Heart left ventricle (tissue), 13 donors: ENCODE measurements around the gene KCNQ1.

ENCODE experiments used
- POLR2A ChIP-seq, 2 donors: fragments of 450-650 bp; IDR thresholded peaks; one replicate each; pipeline ENCODE4 v1.6.1; 2017; ENCODE audit warnings: antibody characterized with exemption in 2 of 2, mild to moderate bottlenecking in 2 of 2, moderate library complexity in 2 of 2
- TF ChIP-seq, protein P1 (sequence below), 12 donors: fragments of 200-600 bp; sonication (generic) in 4 of 12; IDR thresholded peaks; one replicate each; pipeline versions ENCODE4 v1.5.0 to v1.8.0; 2018 to 2022; ENCODE audit warnings: antibody characterized with exemption in 12 of 12, mild to moderate bottlenecking in 5 of 12
- donor health status: ischemic (EF 13 %, LVEDD 7.1; RV severe dilation, severe dysfunction).
- donor health status: DM: no; HTN: yes; CAD: no.
- donor health status: DM: no; HTN: no; CAD: no.
- donor health status: ischemic (EF 25% LVEDD 6.9; RV normal size, moderate dysfunction).
- donor health status: ischemic (EF 25% LVEDD 5.7; RV mildly dilated, moderate dysfunction).
- donor health status: ischemic (EF 35%, LVEDD 5.7; RV mildly dilated, moderate dysfunction).
- donor health status: nonischemic (EF 11% LVEDD 7.7; RV severe dilation, severe dysfunction).
- donor health status: DM: yes; HTN: yes; CAD: no.
- donor health status: PGD.
- donor health status: ischemic (EF 29% LVEDD 5.4; RV normal size, mild dysfunction).
- donor health status: nonischemic (EF 23%, LVEDD 6.1; RV moderate dilation, normal function).

DNA sequence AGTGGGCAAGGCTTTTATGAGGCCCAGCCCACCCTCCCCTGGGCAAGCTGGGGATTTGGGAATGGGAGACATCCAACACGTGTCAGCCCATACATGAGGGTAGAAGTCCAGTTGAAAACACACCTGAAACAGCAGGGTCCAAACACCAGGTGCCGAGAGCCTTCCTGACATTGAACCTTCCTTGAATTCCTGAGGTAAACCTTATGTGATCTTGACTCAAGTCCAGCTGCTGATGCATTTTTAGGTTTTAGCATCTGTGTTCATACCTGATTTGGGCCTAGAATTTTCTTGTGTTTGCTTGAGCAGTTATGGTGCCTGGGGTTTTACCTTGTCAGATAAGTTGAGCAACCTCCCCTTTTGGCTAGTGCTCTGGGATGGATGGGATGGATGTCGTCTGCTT is 374.5 kb downstream of the KCNQ1 start:
- TF ChIP-seq, protein P1, sequence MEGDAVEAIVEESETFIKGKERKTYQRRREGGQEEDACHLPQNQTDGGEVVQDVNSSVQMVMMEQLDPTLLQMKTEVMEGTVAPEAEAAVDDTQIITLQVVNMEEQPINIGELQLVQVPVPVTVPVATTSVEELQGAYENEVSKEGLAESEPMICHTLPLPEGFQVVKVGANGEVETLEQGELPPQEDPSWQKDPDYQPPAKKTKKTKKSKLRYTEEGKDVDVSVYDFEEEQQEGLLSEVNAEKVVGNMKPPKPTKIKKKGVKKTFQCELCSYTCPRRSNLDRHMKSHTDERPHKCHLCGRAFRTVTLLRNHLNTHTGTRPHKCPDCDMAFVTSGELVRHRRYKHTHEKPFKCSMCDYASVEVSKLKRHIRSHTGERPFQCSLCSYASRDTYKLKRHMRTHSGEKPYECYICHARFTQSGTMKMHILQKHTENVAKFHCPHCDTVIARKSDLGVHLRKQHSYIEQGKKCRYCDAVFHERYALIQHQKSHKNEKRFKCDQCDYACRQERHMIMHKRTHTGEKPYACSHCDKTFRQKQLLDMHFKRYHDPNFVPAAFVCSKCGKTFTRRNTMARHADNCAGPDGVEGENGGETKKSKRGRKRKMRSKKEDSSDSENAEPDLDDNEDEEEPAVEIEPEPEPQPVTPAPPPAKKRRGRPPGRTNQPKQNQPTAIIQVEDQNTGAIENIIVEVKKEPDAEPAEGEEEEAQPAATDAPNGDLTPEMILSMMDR (IDR thresholded peaks at IDR 0.05), result no peak
- no peak for TF ChIP-seq POLR2A (IDR thresholded peaks at IDR 0.05)
